GM12891 (cell line): ENCODE data around the gene ZBTB7A.

Experiments used
- POLR2A ChIP-seq: IDR thresholded peaks from 2 replicates; pipeline ENCODE4 v1.6.1; 2011; ENCODE audit warnings: low read depth, low read length, control low read depth
- POLR2AphosphoS5 ChIP-seq: IDR thresholded peaks from 2 replicates; pipeline ENCODE4 v1.6.1; 2011; ENCODE audit warnings: low read depth, low read length, control low read depth
- TAF1 ChIP-seq: IDR thresholded peaks from 2 replicates; pipeline ENCODE4 v1.6.1; 2011; ENCODE audit warnings: low read depth, low read length, control low read depth

GRCh38 chr19:4051175-4052101 is 15.3 kb downstream of the ZBTB7A start:
- TF ChIP-seq POLR2A = peak; percentile 55
- no peak for TF ChIP-seq POLR2AphosphoS5
- TF ChIP-seq TAF1 = no peak
